Measurements from ENCODE around the gene EMD.

EMD gene

GRCh38 chrX:154355776-154356140, 23.3 kb upstream of the EMD start:
- no peak for DNase-seq

- DNase-seq, result no peak
Measured at GRCh38 chrX:154356596-154356995, 22.5 kb upstream of the EMD start.

DNA sequence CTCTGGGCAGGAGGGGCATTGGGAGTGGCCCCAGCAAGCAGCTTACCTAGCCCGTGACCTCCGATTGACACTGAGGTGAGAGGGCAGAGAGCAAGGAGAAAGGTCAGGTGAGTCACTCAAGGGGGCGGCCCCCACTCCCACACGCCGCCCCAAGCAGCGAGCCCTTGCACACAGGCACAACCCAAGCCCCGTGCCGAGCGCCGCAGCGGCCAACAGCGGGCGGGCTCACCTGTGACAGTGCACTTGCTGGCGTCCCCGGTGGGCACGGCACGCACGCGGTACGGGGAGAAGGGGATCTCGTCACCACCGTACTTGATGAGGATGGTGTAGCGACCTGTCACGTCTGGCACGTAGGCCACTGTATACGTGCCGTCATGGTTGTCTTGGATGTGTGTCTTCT, 21.9 kb upstream of the EMD start:
- DNase-seq, result no peak

DNA sequence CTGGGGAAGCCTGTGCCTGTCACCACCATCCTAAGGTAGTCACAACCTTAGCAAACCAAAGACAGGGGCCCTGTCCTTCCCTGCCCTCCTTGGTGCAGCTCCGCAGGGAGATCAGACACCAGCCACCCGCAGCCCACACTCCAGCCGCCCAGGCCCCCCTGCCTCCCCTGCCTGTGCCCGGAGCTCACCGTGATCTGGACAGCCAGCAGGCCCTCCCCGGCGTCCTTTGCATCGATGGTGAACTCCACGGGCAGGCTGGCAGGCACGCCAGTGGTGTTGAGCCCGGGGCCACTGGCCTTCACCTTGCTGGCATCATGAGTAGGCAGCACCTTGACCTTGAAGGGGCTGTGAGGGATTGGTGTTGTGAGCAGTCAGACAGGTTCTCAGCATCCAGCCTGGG, 21.1 kb upstream of the EMD start:
- no peak for DNase-seq

DNA sequence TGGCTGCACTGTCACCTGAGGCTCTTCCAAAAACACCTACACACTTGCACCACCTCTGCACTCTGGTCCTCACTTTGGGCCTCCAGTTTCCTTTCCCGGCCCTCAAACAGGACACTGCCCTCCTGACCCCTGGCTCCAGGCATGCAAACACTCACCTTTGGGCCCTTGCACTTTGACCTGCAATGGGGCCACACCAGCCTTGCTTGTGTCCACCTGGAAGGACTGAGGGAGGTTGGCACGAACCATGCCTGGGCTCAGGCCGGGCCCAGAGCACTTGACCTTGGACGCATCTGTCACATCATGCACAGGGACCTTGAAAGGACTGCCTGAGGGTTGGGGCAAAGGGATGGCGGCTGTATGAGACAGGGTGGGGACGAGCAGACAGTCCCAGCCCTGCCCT, 20.3 kb upstream of the EMD start:
- DNase-seq, result no peak

- no peak for DNase-seq
Measured at GRCh38 chrX:154359362-154360154, 19.5 kb upstream of the EMD start.

DNA sequence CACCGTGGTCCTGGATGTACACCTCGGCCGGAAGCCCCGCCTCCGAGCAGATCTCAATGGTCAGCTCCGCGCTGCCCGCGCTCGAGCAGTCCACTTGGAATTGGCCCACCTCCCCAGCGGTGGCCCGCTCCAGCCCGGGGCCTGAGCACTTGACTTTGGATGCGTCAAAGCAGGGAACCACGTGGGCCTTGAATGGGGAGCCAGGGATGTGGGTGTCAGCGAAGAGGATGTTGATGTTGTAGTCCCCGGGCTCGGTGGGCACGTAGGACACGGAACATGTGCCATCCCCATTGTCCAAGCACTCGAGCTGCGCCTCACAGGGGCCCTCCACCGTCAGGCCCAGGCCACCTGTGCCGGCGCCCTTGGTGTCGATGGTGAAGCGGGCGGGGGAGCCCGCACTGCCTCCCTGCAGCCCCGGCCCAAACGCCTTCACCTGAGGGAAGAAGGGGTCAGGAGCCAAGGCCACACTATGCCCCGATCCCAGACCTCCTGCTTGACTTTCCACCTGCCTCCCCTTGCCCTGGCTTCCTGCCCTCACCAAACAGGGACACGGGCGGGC, 18.9 kb upstream of the EMD start:
- DNase-seq, result no peak

DNA sequence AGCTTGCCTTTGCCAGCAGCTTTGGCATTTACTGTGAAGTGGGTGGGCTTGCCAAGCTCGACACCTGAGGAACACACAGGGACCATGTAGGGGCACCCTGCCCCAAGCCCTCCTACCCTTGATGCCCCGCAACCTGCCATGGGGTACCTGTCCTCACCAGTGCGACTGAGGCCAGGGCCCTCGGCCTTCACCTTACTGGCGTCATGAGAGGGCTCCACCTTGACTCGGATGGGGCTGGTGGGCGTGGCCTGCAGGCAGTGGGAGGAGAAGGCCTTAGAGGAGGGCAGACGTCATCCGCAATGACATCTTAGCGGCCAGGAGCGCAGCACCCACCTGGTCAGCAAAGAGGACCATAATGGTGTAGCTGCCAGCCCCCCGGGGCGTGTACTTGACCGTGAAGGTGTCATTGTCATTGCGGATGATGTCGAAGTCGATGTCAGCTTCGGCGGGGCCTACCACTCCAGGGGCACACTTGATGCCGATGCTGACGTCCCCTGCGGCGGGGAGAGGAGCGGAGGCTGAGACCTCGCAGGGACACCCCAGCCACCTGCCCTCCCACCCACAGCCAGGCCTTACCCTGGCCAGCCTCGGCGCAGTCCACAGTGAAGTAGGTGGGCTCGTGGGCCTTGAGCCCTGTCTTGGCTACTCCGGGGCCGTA, 16.9 kb upstream of the EMD start:
- no peak for DNase-seq

DNA sequence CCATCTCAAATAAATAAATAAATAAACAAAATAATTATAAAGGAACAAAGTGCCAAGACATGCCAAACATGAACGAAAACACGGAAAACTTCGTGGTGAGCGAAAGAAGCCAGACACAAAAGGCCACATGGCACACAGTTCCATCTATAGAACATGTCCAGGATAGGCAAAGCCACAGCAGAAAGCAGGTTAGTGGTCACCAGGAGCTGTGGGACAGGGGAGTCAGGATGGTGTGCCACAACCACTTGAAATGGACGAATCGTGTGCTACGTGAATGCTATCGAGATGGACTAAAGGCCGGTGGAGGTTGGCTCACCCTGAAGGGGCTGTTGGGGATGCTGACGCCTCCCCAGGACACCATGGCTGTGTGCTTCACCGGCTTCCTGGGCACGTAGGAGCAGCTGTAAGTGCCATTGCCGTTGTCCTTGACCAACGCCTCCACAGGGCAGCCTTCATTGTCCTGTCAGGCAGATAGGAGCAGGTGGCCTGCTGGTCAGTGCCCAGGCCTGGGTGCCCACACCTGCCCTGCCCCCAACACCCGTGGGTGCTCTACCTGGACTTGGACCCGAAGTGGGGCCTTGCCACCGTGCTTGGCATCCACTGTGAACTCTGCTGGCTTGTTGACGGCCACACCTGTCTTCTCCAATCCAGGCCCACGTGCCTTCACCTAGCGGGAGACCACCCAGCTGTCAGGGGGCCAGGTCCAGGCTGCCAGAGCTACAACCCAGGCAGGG, 15.2 kb upstream of the EMD start:
- DNase-seq, result no peak

DNA sequence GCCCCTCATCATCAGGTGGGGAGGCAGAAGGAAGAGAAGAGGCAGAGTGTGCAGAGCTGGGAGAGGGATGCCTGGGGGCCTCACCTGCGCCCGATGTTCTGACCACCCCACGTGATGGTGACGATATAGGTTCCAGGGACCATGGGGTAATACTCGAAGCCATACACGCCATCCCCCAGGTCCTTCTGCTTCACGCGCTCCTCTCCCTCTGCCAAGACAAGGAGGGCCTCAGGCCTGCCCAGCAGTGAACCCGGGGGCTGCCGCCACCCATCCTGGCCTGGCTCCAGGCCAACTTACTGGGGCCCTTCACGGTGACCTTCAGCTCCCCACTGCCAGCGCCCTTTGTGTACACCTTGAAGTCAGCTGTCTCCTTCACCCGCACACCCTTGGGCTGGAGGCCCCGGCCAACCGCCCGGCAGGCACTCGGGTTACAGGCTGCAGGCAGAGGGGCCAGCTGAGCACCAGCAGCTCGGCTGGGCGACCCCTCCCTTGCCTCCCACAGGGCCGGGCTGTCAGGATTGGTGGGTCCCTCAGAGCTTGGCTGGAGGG, 14.0 kb upstream of the EMD start:
- no peak for DNase-seq

DNA sequence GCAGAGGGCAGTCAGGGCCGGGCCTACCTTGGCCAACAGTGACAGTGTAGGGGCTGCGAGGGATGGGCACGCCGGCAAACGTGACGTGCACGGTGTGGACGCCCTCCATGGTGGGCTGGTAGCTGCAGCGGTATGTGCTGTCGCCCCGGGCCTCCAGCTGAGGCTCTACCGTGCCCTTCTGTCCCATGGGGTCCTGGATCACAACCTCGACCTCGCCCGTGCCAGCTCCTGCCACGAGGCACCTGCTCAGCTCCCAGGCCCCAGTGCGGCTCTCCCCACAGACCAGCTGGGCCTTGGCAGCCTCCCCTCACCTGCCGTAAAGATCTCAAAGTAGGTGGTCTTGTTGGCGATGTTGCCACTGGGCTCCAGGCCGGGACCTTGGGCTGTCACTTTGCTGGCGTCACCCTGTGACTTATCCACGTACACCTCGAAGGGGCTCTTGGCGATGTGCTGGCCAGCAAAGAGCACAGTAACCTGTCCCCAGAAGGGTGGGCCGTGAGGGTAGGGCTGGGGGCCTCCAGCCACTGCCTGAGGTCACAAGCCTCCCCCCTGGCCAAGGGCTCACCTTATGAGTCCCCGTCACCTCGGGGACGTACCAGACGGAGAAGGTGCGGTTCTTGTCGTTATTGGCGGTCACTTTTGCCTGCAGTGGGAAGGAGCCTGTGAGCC, 13.0 kb upstream of the EMD start:
- DNase-seq, result no peak

GRCh38 chrX:154366666-154367055, 12.4 kb upstream of the EMD start:
- DNase-seq, result no peak

DNA sequence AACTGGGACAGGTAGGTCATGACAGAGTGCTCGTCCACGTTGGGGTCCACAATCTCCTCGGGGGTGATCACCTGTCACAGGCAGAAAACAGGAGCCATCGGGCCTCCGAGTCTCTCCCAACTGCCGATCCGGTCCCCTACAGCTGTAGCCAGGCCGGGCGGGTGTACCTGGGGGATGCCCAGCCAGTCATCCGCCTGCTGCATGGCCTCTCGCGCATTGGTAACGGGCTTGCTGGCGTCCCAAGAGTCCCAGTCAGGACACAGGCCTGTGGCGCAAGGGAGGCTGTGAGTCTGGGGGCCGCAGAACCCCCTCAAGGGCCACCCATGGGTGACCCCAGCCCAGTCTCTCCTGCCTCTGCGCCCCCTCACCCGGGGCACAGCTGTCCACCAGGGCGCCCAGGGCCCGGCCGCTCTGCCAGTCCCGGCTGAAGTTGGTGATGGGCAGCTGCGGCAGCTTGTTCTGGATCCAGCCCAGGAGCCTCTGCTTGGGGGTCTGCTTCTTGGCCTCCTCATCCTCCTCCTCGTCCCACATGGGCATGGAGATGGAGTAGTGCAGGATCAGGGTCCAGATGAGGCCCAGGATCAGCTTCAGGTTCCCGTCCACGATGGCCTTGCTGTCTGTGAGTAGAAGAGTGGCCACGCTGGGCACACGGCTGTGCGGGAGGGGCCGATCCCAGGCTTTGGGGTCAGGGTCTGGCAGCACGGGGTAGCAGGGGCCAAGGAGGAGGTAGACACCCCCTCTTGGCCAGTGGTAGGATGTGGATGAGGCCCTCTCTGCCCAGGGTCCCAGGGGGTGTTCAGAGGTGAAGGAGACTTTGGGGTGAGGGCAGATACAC, 11.4 kb upstream of the EMD start:
- no peak for DNase-seq

- peak; percentile 86 for DNase-seq
Measured at GRCh38 chrX:154368630-154369448, 10.3 kb upstream of the EMD start.

- DNase-seq, result no peak
Measured at GRCh38 chrX:154369449-154370299, 9.4 kb upstream of the EMD start.

DNA sequence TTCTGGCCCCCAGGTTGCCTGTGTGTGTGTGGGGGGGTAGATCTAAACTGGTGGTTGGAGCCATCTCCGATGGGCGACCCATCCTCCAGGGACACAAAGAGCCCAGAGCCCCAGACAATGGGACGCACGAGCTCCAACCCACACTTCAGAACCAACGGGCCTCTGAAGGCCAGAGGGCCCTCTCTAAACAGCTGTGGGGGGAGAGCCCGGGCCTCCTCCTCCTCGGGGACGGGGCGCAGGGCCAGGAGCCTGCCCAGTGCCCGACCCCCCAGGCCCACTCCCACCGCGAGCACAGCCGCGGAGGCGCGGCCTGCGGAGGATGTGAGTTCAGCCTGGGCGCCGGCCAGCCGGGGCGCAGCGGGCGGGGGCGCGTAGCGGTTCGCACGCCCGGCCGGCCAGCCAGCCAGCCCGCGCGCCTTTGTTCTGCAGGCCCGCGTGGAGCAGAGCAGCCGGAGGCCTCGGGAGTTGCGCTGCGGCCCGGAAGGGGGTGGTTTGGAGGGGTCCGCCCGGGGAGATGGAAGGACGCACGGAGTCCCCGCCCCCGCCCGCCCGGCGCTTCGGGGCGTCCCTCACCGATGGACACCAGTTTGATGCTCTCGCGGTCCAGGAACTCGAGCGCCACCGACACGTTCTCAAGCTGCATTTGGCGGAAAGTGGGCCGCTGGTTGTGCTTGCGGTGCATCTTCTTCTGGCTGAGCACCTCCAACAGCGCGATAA, 8.6 kb upstream of the EMD start:
- no peak for DNase-seq

GRCh38 chrX:154371017-154371788, 7.9 kb upstream of the EMD start:
- peak; percentile 84 for DNase-seq

- no peak for DNase-seq
Measured at GRCh38 chrX:154371789-154372300, 7.2 kb upstream of the EMD start.

Measured in activated CD4-positive, CD25-positive, alpha-beta regulatory T cell treated with anti-CD3 and anti-CD28 coated beads, Interleukin-2, amount 50 U/mL, for 72 hours (primary cell).